Coronary artery (tissue), 2 donors: ENCODE data around the gene EBF4.

Experiments used
- DNase-seq: peaks from one replicate; pipeline ENCODE4 v3.0.0-alpha.2; 2017; ENCODE audit warnings: low spot score
- H3K27ac ChIP-seq, 2 donors: fragments of 200-600 bp; sonication (generic); one replicate each; pipeline ENCODE4 v1.5.1; 2016 to 2019
- H3K4me3 ChIP-seq: fragments of 200-600 bp; sonication (generic); 2 replicates; pipeline ENCODE4 v1.5.1; 2016; ENCODE audit warnings: mild to moderate bottlenecking, moderate library complexity
- CTCF ChIP-seq: fragments of 200-600 bp; sonication (generic); IDR thresholded peaks from one replicate; pipeline ENCODE4 v1.5.1; 2019; ENCODE audit warnings: antibody characterized with exemption

Gene EBF4

GRCh38 chr20:2754424-2754823 is 61.8 kb downstream of the EBF4 start:
- no peak overlapping the region for H3K4me3 ChIP-seq
- H3K27ac ChIP-seq: no peak overlapping the region
- TF ChIP-seq CTCF: no peak
- DNase-seq: no peak

- Histone ChIP-seq H3K4me3 (no peak overlapping the region), H3K27ac (no peak overlapping the region)
- no peak for TF ChIP-seq CTCF
- no peak for DNase-seq
Measured at GRCh38 chr20:2755451-2756055, 63.0 kb downstream of the EBF4 start.

DNA sequence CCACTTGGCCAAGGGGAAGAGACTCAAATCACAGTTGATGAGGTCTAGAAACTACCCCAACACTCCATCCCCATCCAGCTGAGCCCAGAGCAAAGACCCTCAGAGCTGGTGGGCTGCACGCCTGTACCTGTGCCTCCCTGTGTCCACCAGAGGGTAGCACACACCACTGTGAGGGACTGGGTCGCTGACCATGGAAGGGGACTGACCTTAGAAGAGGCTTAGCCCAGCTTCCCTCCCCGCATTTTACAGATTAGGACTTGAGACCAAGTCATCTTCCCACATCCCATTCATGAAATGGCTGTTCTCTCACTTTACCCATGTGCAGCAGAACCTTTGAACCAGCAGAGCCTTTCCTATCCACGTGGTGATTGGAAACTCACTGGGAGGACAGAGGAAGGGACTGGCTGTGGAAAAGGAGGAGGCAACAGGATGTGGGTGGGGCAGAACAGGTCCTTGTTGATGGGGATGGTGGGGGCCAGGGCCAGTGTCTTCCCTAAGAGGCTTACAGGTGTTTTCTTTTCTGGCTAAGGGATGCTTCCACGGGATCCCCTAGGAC is 63.6 kb downstream of the EBF4 start:
- no peak for DNase-seq
- Histone ChIP-seq H3K27ac (no peak overlapping the region), H3K4me3 (no peak overlapping the region)
- no peak for TF ChIP-seq CTCF

GRCh38 chr20:2757001-2757400 is 64.4 kb downstream of the EBF4 start:
- no peak for DNase-seq
- Histone ChIP-seq H3K27ac (no peak overlapping the region), H3K4me3 (no peak overlapping the region)
- TF ChIP-seq CTCF: no peak

DNA sequence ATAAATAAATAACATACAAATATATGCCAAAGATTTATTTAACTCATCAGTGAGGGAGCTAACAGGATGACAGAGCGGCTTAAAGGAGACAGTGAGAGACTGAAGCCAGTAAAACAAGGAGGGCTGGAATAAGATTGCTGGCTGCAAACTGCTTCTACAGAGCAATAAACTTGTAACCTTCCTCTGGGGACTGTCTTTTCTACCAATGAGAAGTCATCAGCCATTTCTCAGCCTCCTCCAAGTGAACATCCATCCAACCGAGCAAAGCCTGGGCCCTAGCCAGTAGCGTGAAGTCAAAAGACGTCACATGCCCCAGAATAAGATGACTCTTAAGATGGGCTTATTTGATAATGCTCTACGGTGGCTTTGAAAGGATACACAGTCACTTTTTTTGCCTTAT is 65.4 kb downstream of the EBF4 start:
- no peak for DNase-seq
- H3K4me3 ChIP-seq: no peak overlapping the region
- TF ChIP-seq CTCF: no peak
- H3K27ac ChIP-seq: no peak overlapping the region

- no peak for TF ChIP-seq CTCF
- DNase-seq: no peak
- Histone ChIP-seq H3K27ac (no peak overlapping the region), H3K4me3 (no peak overlapping the region)
Measured at GRCh38 chr20:2759143-2759542, 66.6 kb downstream of the EBF4 start.

DNA sequence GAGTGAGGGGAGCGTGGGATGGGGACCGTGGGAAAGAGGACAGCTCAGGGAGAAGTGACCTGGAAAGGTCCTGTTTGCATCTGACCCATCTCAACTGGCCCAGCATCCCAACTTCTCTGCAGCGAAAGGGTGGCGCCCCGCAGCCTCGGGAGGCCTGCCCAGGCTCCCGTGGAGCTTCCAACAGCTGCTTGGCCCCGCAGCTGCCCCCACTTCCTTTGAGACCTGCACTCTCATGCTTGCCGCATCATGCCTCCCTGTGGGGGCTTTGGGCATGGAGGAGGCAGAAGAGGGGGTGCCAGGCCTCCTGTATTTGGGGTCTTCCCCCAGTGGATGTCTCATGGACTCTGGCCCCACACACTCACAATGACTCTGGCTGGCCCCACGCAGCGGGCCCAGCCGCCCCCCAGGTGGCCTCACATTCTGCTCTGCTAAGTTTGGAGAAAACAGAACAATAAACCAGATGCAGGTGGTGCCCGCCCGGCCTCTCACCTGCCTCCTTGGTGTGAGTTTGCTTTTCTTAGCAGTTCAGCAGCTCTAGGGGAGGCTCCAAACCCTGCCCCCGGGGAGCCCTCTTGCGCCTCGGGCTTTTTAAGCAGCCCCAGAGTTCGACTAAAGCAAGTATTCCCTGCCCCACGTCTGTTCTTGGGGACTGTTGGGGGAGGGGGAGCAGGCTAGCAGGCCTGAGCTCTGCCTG is 67.2 kb downstream of the EBF4 start:
- TF ChIP-seq CTCF: no peak
- H3K4me3 ChIP-seq: no peak overlapping the region
- H3K27ac ChIP-seq: no peak overlapping the region
- no peak for DNase-seq
